HG02642 (cell line): Measurements from ENCODE around the gene TTF1.
A peak's percentile ranks its signal among the peaks of the same experiment; 100 is the strongest.

ENCODE experiments used
- ATAC-seq: cut with Tn5 transposase; IDR thresholded peaks from one replicate; pipeline ENCODE4 v1.9.1; 2021; ENCODE audit warnings: mild to moderate bottlenecking; ENCODE audit not compliant: unreplicated experiment, poor library complexity

Gene TTF1, protein sequence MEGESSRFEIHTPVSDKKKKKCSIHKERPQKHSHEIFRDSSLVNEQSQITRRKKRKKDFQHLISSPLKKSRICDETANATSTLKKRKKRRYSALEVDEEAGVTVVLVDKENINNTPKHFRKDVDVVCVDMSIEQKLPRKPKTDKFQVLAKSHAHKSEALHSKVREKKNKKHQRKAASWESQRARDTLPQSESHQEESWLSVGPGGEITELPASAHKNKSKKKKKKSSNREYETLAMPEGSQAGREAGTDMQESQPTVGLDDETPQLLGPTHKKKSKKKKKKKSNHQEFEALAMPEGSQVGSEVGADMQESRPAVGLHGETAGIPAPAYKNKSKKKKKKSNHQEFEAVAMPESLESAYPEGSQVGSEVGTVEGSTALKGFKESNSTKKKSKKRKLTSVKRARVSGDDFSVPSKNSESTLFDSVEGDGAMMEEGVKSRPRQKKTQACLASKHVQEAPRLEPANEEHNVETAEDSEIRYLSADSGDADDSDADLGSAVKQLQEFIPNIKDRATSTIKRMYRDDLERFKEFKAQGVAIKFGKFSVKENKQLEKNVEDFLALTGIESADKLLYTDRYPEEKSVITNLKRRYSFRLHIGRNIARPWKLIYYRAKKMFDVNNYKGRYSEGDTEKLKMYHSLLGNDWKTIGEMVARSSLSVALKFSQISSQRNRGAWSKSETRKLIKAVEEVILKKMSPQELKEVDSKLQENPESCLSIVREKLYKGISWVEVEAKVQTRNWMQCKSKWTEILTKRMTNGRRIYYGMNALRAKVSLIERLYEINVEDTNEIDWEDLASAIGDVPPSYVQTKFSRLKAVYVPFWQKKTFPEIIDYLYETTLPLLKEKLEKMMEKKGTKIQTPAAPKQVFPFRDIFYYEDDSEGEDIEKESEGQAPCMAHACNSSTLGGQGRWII

GRCh38 chr9:132406554-132407122 is at the start of gene TTF1:
TTF1 (minus strand) TSS chr9:132406840; CDS start chr9:132402821, 4,019 bp downstream.
- peak; percentile 83 for ATAC-seq

DNA sequence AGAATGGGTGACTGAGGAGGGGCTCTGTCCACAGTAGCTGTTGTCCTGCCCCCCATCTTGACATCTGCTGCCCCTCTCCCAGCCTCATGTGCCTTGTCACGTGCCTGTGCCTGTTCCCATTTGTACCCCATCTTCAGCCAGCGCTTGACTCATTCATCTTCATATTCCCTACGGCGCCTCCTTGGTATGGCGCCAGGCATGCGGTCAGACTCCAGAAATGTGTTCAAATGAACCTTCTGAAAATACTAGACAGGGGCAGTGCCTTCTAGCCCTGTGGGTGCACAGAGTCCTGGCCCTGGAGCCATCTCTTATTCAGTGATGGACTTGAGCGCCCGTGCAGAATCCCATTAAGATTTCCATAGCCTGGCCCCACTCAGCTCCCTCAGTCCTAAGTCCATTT is 49.6 kb upstream of the TTF1 start:
- no peak for ATAC-seq

GRCh38 chr9:132451276-132451675 is 44.6 kb upstream of the TTF1 start:
- no peak for ATAC-seq

DNA sequence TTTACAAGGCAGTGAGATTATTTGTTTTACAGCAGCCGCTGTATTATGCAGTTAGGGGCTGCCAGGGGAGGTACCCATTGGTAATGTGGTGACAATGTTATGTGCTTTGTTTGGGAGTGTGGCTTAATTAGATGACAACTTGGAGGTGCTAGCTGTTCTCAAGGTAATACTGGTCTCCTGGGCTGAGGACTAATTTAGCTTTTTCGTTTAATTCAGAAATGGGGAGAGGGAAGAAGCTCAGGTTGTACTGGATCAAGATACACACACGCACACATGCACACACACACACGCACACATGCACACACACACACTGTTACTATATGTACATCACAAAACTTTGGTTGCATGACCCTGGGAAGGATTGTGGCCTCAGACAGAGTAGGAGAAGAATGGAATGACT is 41.3 kb upstream of the TTF1 start:
- no peak for ATAC-seq

DNA sequence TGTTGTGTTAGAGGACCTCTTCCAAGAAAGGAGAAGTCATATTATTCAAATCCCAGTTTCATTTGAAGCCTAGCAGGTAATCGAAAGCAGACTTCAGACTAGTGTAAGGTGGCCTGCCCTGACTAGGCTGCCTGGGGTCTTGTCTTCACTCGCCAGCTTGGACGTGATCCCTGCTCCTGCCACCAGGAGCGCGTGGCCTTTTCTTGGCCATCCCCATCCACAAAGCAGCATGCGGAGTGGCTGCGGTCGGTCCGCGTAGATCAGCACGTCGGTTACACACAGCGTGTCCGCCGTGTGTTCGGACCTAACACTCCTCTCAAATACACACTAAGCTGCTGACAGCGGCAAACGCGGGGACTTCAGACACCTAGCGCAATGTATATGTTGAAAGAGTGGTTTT is 40.7 kb upstream of the TTF1 start:
- no peak for ATAC-seq

DNA sequence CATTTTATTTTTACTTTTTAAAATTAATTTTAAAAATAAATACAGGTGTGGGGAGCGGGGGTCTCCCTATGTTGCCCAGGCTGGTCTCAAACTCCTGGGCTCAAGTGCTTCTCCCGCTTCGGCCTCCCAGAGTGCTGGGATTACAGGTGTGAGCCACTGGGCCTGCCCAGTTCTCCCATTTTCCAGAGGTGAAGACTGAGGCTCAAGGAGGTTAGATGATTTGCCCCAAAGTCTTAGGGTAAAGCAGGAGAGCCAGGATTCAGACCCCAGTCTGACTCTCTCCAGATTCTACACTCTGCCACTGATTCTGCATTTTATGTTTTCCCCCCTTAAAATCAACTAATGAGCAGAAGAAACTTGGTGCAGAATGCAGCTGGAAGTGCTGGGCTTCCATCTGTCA is 40.2 kb upstream of the TTF1 start:
- ATAC-seq = no peak

DNA sequence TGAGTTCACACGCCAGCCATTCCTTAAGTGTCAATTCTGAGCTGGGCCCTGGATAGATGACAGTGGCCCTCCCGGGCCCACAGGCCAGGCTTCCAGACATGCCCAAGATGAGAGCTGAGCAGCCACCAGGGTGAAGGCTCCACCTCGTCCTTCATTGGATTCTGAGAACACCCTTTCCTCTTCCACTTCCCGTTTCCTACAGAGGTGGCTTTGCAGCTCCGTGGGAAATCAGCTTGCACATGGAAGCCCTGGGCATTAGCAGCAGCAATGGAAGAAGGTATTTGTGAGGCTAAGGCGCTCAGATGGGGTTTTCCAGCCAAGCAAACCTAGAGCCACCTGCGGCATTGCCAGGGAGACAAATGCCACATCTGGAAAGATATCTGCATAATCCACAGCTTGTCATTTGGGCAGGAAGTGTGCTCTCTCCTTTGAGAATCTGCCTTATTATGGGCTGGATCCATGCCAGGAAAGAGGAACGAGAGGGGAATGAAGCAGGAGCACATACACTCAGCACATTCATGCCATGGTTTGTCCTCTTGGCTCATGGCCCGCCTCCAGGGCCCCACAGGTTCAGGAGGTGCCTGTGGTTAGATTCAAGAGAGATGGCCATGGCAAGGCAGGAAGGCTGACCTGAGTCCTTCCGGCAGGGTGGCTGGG is 37.4 kb upstream of the TTF1 start:
- no peak for ATAC-seq

DNA sequence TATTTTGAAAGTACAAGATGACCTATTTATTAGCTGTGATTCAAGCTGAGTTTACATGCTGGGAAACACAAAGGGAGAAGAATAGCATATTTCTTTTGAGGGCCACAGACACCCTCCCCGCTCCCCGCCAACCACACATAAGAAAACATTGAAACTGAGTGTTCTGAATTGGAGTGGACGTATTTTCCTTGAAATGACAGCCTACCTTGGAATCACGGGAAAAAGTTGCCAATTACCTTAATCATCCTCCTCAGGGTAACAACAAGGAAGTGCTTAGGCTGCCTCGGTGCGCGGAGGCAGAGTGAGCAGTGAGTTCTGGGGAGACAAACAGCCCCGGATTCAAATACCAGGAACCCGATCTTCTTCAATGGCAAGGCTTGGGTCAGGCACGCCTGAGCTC is 34.8 kb upstream of the TTF1 start:
- no peak for ATAC-seq

GRCh38 chr9:132440735-132441134 is 34.1 kb upstream of the TTF1 start:
- no peak for ATAC-seq

GRCh38 chr9:132439153-132439552 is 32.5 kb upstream of the TTF1 start:
- no peak for ATAC-seq

GRCh38 chr9:132434881-132435280 is 28.2 kb upstream of the TTF1 start:
- ATAC-seq = no peak

DNA sequence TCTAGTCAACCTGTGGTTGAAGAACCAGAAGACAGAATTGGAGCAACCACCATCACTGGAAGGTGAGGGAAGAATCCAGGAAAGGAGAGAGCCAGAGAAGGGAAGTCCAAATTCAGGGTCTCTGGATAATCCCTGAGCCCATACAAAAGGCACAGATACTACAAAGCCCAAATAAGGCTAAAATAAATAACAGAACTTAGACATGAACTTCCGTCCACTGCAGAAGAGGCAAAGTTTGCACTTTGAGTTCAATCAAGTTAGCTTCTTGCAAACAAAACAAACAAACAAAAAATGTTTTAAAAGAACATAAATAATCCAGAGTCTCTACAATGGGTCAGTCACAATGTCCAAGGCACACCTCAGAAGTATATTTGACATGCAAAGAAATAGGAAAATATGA is 24.4 kb upstream of the TTF1 start:
- no peak for ATAC-seq

GRCh38 chr9:132426639-132427414 is 20.2 kb upstream of the TTF1 start:
- ATAC-seq = no peak

GRCh38 chr9:132425675-132426062 is 19.0 kb upstream of the TTF1 start:
- no peak for ATAC-seq

GRCh38 chr9:132424857-132425674 is 18.4 kb upstream of the TTF1 start:
- no peak for ATAC-seq

DNA sequence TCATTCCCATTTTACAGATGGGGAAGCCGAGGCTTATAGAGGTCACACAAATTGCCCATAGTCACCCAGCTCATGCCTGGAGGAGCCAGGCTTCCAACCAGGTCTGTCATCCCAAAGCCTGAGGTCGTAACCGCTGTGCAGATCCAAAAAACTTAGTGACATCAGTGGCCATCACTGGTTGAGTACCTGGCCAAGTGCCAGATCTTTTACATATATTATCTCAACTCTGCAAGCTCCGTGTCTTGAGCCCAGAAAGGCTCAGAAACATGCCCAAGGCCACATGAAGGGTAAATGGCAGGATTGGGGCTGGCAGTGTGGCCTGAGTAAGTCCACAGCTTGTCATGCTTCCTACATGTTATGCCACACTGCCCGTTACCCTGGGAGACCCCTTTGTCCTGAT is 16.9 kb upstream of the TTF1 start:
- ATAC-seq = no peak

DNA sequence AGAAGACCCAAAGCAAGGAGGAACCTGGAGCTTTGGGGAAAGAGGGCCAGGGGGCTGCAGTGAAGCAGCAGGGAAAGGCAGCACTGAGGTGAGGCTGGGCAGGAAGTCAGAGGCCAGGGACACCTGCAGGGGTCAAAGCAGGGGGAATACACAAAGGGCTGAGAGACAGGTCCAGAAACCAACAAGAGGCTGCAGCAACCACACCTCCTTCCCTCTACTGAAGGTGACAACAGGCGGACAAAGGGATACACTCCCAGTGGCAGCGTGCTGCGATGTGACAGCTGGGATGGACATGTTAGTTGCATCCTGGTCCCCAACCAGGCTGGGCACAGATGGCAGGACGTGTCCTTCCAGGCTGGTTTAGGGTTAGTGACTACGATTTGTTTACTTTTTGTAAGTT is 15.9 kb upstream of the TTF1 start:
- ATAC-seq = no peak

GRCh38 chr9:132418726-132419363 is 12.2 kb upstream of the TTF1 start:
- no peak for ATAC-seq

- no peak for ATAC-seq
Observed at GRCh38 chr9:132415181-132415580, 8.5 kb upstream of the TTF1 start.
